GM15510 (cell line): ENCODE data around the gene ATG13.

Source experiments
- POLR2A ChIP-seq: IDR thresholded peaks from 3 replicates; pipeline ENCODE4 v1.6.1; 2011; ENCODE audit warnings: borderline replicate concordance; ENCODE audit not compliant: insufficient read length; ENCODE audit errors: extremely low read depth

Gene ATG13

DNA sequence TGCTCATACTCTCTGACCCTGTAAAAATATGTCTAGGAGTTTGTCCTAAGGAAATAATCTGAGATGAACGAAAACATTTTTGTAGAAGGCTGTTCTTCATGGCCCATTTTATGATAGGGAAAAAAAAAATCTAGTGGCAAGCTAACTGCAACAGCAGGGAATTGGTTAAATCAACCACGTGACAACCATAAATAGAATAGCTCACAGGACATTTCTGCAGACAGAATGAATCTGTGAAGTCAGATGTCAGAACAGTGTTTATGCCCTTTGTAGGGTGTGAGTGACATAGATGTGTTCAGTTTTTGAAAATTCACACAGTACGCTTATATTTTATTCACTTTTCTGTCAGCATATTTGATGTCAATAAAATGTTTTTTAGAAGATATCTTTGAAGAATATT is 67.0 kb downstream of the ATG13 start:
- no peak for TF ChIP-seq POLR2A

DNA sequence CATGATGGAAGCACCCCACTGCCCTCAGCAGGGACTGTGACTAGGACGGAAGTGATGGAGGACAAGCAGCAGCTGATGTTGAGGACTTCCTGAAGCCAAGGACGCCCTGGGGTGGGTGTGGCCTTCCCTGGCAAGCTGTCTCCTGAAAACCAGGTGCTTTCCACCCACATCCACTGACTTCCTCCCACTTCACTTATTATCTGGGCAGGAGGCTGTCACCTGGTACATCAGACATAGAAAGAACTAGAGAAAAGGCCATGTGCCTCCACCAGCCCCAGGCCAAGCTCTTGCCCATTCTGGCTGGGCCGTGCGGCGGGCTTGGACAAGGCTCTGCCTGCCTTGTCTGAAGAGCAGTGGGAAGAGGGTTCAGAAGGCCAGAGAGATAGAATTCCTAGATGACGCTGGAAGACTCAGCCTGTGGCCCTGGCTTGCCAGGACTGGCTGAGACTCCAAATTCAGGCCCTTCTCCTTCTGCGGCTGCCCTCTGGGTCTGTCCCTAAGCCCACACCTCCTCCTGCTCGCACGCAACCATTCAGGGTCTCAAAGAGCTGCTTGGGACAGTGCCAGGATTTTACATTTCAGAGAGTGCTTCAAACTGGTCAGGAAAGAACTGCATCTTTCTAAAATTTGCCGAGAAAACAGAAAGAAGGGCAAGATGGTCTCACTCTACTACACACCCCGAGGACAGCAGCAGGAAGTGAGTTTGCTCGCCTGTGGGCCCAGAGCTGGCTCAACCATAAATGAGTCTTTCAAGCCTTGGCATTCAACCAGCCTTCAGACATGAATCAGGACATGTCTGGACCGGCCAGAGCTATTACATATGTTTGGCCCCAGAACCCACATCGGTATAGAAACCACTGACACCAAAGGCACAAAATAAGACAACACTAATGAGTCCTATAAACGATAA is 69.8 kb downstream of the ATG13 start:
- no peak for TF ChIP-seq POLR2A

DNA sequence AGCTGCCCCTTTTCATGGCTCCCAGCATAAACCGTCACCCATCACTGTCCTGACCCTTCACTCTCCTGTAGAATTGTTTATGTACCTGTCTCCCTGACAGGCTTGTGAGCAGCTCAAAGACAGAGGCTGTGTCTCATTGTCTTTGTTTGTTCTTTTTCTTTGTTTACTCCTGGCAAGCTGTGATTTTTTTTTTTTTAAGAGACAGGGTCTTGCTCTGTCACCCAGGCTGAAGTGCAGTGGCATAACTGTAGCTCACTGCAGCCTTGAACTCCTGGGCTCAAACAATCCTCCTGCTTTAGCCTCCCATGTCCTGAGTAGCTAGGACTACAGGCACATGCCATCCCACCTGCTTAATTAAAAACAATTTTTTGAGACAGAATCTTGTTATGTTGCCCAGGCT is 73.3 kb downstream of the ATG13 start:
- no peak for TF ChIP-seq POLR2A

DNA sequence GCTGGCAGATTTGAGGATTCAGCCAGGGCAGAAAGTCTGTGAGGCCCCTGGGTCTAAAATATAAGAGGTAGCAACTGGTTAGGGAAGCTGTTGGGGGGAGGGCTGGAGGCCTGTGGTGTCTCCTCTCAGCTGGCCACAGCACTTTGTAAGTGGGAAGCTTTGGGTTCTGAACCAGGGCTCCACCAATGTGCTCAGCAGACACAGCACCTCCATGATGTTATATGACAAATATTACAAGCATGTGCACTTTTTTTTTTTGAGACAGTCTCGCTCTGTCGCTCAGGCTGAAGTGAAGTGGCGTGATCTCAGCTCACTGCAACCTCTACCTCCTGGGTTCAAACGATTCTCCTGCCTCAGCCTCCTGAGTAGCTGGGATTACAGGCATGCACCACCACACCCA is 75.1 kb downstream of the ATG13 start:
- TF ChIP-seq POLR2A, result no peak

DNA sequence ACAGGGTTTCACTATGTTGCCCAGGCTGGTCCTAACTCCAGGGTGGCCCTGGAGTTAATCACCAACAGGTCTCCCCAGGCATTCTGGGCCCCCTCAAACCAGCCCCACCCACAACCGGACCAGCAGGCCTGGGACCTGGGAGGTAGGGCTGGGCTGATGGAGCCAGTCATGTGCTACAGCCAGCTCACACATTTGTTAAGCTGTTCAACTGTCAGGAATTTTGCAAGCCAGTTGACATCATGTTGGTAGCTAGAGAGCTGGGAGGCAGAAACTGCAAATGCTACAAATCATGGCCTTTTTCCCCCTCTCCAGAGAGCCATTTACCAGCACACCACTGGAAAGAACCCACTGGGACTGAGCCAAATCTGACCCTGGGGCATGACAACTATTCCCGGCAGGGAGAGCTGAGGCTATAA is 76.3 kb downstream of the ATG13 start:
- no peak for TF ChIP-seq POLR2A

DNA sequence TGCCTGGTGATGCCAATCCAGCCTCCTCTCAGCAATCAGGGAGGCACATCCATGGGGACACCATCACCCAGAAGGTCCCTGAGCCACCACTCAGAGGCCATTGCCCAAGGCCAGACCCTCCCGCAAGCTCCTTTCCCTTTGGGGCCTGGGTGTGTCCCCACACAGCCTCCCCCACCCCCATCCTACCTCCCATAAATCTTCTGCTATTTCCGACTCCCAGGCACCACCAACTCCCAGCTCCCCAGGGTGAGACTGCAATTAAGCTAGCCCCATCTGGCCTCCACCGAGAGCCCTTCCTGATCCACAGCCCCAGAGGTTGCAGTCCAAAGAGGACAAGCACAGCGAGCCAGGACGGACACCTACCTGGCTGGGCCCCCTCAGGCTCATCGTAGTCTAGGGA is 76.7 kb downstream of the ATG13 start:
- no peak for TF ChIP-seq POLR2A

DNA sequence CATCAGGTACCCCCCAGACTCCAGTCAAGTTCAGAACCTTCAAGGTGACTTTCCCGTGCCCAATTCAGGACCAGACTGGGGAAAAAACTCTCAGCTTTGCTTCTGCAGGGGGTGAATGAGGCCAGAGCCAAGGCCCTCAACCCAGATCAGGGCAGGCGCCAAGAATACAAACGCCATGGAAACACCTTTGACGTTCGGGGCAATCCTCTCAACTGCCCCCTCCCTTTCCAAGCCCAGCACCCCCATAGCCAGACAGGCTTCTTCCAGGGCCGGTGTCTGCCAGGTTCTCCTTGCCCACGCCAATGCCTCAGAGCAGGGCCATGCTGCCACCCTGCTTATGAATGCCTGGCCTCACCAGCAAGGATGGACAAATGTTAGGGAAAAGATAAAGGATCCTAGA is 77.3 kb downstream of the ATG13 start:
- TF ChIP-seq POLR2A, result no peak

DNA sequence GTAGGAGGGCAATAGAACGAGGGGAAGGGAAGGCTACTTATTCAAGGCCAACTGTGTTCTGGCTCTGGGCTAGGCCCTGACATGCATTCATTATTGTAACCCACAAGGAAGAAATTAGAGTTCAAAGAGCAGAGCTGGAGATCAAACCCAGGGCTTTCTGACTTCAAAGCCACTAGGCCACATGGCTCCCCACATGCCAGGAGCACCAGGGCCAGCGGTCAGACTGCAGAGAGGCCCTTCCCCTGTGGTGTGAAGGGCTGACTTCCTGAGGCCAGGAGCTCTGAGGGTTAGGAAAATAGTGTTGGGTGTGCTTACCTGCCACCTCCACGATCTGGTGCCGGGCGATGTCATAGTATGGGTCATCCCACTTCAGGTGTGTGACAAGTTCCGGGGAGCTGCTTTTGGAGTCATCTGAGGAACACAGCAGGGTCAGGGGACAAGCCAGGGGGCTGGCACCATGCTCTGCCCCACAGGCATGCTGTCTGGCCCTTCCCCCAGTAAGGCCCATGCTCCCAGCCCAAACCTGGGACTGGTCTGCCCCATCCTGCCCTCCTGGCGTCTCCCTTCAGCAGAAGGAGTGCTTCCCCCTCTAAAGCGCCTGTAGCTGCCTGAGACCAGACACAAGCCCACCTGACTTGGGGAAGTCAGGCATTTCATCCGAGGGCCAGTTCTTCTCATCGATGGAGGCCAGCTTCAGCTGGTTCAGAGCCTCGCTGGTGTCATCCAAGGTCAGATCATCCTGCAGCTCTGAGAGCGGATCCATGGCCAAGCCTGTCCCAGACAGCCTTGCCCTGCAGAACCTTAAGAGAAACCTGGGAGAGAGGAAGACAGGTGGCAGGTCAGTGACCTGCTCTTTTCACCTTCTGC is 78.2 kb downstream of the ATG13 start:
- TF ChIP-seq POLR2A, result no peak

DNA sequence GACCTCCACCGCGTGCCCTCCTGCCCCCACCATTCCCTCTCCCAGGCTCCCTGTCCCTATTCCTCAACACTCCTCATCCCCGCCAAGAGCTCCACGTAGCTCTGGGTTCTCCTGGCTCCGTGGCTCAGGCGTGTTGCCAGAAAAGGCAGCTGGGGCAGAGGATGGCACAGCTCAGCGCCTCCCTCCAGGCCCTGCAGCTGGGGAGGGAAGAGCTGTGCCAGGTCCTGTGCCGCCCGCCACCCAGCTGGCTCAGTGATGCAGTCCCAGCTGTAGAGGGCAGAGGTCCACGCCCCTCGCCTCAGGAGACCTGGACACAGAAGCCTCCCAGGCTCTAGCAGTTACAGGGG is 78.8 kb downstream of the ATG13 start:
- no peak for TF ChIP-seq POLR2A

DNA sequence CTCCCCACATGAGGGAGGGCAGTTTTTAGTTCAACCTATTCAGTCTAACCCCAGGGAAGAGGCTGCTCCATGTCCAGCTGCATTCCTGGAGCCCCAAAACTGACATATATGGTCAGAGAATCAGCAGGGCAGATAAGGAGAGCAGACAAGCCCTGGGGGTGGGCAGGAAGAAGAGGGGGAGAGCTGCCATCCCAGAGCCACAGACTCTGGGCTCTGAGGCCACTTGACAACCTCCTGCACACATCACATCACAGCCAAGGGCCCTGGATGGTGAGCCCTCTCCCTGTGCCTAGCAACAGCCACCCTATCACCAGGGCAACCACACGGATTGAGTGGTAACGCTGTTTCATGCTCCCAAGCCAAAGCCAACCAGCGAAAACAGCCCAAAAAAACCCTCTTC is 80.0 kb downstream of the ATG13 start:
- TF ChIP-seq POLR2A, result no peak

DNA sequence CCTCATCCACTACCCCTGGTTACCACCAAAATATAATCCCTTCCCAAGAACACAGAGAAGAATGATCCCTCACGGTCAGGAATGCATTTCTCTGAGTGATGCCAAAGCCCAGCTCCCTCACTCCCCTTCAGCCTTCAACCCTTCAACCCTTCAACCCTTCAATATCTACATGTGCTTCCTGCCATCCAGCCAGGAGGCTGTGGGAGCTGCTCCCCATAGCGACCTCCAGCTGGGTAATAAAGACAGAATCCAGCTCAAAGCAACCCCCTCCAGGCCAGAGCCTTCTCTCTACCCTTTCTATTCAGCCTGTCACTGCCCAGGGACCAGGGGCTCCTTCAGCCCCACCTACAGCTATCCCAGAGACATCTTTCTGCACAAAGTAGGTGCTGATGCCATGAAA is 80.4 kb downstream of the ATG13 start:
- TF ChIP-seq POLR2A, result no peak

DNA sequence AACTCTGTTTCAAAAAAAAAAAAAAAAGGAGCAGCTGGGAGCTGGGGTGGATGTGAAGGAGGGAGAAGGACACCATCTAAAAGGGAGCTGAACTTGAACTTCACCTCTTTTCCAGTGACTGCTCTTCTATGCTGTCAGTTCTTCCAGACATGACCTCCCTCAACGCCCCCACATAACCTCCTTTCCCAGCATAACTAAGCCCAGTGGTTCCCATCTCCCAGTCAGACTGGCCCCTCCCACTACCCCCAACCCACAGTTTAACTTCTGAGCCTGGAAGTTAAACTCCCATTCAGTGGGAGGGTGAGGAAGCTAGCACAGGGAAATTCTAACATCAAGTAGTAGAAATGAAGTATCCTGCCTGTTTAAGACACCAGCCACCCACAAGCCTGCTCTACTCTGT is 81.2 kb downstream of the ATG13 start:
- TF ChIP-seq POLR2A, result no peak

DNA sequence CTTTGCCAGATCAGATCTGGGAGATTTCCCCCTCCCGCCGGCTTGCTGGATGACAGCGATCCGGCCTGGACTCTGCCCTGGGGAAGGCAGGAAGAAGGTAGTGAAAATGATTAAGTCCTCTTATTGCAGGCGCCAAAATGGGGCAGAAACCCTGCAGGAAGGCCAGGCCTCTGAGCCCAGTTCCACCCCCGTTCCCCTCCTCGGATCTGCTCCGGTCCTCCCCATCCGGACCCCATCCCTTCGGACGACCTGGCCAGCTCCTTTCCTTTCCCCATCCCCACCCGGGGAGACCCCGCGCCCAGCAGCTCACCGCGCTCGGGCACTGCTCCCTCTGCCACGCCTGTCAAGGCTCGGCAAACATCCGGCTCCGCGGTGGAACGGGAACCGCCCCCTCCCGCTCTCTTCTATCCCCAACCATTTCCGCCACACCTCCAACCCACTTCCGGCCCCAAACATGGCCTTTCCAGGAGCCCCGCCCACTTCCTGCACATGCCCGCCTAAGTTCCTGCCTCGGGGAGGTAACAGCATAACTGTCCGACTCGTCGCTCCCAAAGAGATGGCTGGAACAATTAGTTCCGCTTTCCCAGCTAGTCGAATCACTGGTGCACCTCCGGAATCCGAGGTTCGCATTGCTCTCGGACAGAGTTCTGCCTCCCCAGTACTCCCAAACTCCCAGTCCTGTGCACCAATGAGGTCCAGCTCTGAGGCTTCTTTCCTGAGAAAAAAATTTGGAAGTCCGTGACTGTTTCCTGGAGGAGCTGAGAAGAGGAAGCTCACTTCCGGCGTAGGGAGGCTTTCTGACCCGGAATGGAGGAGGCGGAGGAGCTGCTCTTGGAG is 83.1 kb downstream of the ATG13 start, which contains the start of the genes ARHGAP1 and ZNF408:
ARHGAP1 (minus strand) TSS at position 379 of the 837 bp plus-strand sequence. CDS start 4,512 bp downstream, outside the sequence.
ZNF408 (plus strand) TSS at position 791 of the 837 bp plus-strand sequence; CDS start at position 808, 17 bp downstream.
- TF ChIP-seq POLR2A, result peak; percentile 93

DNA sequence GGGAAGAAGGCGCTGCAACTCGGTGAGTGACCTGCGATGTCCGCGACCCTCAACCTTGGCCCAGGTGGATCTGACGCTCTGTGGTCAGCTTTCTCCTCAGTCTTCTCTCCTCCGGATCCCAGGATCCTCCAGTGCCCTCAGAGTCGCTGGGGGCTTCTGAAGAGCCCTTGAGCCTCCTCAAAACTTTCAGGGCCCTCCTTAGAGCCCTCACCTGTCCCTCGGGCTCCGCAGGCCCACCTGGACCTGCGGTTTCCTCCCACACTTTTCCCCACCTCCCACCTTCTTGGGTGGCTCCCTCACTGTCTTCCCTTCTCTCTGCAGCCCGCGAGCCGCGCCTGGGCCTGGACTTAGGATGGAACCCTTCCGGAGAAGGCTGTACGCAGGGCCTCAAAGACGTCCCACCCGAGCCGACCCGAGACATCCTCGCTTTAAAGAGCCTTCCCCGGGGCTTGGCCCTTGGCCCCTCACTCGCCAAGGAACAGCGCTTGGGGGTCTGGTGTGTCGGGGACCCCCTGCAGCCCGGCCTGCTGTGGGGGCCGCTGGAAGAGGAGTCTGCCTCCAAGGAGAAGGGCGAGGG is 83.8 kb downstream of the ATG13 start:
- TF ChIP-seq POLR2A, result peak; percentile 49

DNA sequence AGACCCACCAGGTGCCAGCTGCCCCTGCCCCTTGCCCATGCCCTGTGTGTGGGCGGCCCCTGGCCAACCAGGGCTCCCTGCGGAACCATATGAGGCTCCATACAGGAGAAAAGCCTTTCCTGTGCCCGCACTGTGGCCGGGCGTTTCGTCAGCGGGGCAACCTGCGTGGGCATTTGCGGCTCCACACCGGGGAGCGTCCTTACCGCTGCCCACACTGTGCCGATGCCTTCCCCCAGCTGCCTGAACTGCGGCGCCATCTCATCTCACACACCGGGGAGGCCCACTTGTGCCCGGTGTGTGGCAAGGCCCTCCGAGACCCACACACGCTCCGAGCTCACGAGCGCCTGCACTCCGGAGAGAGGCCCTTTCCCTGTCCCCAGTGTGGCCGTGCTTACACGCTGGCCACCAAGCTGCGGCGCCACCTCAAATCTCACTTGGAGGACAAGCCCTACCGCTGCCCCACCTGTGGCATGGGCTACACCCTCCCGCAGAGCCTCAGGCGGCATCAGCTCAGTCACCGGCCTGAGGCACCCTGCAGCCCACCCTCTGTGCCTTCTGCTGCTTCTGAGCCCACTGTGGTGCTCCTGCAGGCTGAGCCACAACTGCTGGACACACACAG is 87.8 kb downstream of the ATG13 start:
- TF ChIP-seq POLR2A, result no peak

DNA sequence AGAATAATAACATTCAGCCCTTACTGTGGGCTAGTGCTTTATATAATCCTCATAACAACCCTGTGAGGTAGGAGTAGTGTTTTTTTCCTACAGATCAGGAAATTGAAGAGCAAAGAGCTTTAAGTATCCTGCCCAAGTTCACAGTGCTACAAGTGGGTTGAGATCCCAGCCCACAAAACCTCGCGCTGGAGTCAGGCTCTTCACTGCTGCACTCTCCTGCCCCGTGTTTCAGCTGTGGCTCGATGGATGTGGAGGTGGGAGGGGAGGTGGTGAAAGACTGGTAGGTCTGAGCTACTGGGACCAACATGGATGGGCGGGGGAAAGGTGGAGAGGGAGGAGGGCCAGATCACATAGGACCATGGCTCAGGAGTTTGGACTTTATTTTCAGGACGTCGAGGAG is 89.5 kb downstream of the ATG13 start:
- TF ChIP-seq POLR2A, result no peak
